ENCODE data around the gene SCN5A. TPM values are rescaled to one million over a fixed set of nuclear protein-coding genes. Genes with fewer than 3 reads are reported as not detected.

Gene SCN5A
- total RNA-seq, 2 experiments from 2014 or later, result 0.10 TPM; not detected in 1

- H3K27me3 Mint-ChIP-seq, result peaks cover 8% of the 10 kb centered on the region
- H3K36me3 Mint-ChIP-seq (ENCODE audit: low read depth), result no peaks in the 10 kb centered on the region
- no peak for DNase-seq
- H3K4me3 Mint-ChIP-seq, result no peak overlapping the region
- POLR2A ChIA-PET, result no interaction called here
- H3K27ac Mint-ChIP-seq, result no peak overlapping the region
- no peaks in the 10 kb centered on the region for H3K4me1 Mint-ChIP-seq
- CTCF ChIA-PET, result no interaction called here
- H3K9me3 Mint-ChIP-seq, result no peaks in the 10 kb centered on the region
Observed at GRCh38 chr3:38600551-38600950, 48.9 kb downstream of the SCN5A start.

GRCh38 chr3:38599886-38600285 lies 49.6 kb downstream of the SCN5A start:
- Mint-ChIP-seq H3K27me3 (peaks cover 14% of the 10 kb centered on the region), H3K4me1 (no peaks in the 10 kb centered on the region), H3K27ac (no peak overlapping the region), H3K36me3 (ENCODE audit: low read depth) (no peaks in the 10 kb centered on the region), H3K9me3 (no peaks in the 10 kb centered on the region), H3K4me3 (no peak overlapping the region)
- no peak for DNase-seq
- CTCF ChIA-PET, result no interaction called here
- POLR2A ChIA-PET, result no interaction called here

GRCh38 chr3:38598791-38599190 lies 50.7 kb downstream of the SCN5A start:
- no peaks in the 10 kb centered on the region for H3K36me3 Mint-ChIP-seq (ENCODE audit: low read depth)
- CTCF ChIA-PET, result no interaction called here
- no peak overlapping the region for H3K4me3 Mint-ChIP-seq
- no peaks in the 10 kb centered on the region for H3K4me1 Mint-ChIP-seq
- no peaks in the 10 kb centered on the region for H3K9me3 Mint-ChIP-seq
- no peak for DNase-seq
- H3K27ac Mint-ChIP-seq, result no peak overlapping the region
- POLR2A ChIA-PET, result no interaction called here
- peaks cover 20% of the 10 kb centered on the region for H3K27me3 Mint-ChIP-seq

DNA sequence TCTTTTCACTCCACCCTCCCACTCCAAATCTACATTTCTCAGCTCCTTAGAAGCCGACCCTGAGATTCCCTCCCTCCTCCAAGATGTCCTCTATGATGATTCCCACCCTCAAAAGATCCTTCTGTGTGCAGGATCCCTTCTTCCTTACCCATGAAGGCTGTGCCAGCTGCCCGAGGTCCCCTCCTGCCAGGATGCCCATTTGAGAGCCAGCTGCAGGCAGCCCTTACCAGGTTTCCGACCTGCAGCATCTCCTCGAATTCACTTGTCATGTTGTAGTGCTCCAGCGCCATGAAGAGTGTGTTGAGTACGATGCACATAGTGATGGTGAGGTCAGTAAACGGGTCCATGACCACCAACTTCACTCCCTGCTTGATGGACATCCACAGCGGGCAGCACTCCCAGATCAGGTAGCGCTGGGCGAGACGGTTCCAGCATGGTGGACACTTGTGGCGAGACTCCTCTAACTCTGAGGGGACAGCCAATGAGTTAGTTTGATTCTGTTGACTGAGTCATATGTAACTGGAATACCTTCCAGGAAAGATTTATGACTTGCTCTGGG lies 51.9 kb downstream of the SCN5A start:
- ChIA-PET CTCF (interaction anchor here (1.9 kb wide), 1 partner anchor 58 kb away, joined by 4 read pairs; no protein-coding TSS in a partner anchor), POLR2A (no interaction called here)
- DNase-seq, result no peak
- Mint-ChIP-seq H3K9me3 (no peaks in the 10 kb centered on the region), H3K4me1 (no peaks in the 10 kb centered on the region), H3K27me3 (peaks cover 23% of the 10 kb centered on the region), H3K36me3 (ENCODE audit: low read depth) (no peaks in the 10 kb centered on the region), H3K4me3 (no peak overlapping the region), H3K27ac (no peak overlapping the region)

DNA sequence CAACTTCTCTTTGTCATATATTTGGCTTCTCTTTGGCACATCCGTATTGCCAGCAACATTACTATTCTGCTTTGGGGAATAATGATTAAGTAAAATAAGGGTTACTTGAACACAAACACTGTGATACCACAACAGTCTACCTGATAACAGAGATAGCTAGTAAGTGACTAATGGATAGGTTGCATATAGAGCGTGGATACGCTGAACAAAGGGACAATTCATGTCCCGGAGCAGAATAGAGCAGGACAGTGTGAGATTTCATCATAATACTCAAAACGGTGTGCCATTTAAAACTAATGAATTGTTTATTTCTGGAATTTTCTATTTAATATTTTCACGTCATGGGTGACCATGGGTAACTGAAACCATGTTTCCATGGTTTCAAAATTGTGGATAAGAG lies 54.1 kb downstream of the SCN5A start:
- Mint-ChIP-seq H3K4me1 (no peaks in the 10 kb centered on the region), H3K4me3 (no peak overlapping the region), H3K9me3 (no peaks in the 10 kb centered on the region), H3K27me3 (peaks cover 26% of the 10 kb centered on the region), H3K27ac (no peak overlapping the region), H3K36me3 (ENCODE audit: low read depth) (no peaks in the 10 kb centered on the region)
- CTCF ChIA-PET, result interaction anchor here (1.1 to 1.9 kb wide), 2 partner anchors 56 to 60 kb away, joined by 3 to 4 read pairs; no protein-coding TSS in a partner anchor
- no peak for DNase-seq
- POLR2A ChIA-PET, result no interaction called here

- H3K4me3 Mint-ChIP-seq, result no peak overlapping the region
- no peaks in the 10 kb centered on the region for H3K4me1 Mint-ChIP-seq
- no peak overlapping the region for H3K27ac Mint-ChIP-seq
- DNase-seq, result peak; percentile 3
- H3K27me3 Mint-ChIP-seq, result peaks cover 20% of the 10 kb centered on the region
- ChIA-PET POLR2A (no interaction called here), CTCF (no interaction called here)
- no peaks in the 10 kb centered on the region for H3K36me3 Mint-ChIP-seq (ENCODE audit: low read depth)
- no peaks in the 10 kb centered on the region for H3K9me3 Mint-ChIP-seq
Observed at GRCh38 chr3:38590521-38590920, 59.0 kb downstream of the SCN5A start.

- no peaks in the 10 kb centered on the region for H3K4me1 Mint-ChIP-seq
- no peaks in the 10 kb centered on the region for H3K36me3 Mint-ChIP-seq (ENCODE audit: low read depth)
- H3K27me3 Mint-ChIP-seq, result peaks cover 9% of the 10 kb centered on the region
- DNase-seq, result peak; percentile 6
- no peaks in the 10 kb centered on the region for H3K9me3 Mint-ChIP-seq
- ChIA-PET CTCF (no interaction called here), POLR2A (no interaction called here)
- no peak overlapping the region for H3K27ac Mint-ChIP-seq
- H3K4me3 Mint-ChIP-seq, result no peak overlapping the region
Observed at GRCh38 chr3:38588995-38589937, 60.2 kb downstream of the SCN5A start.

GRCh38 chr3:38588371-38588971 lies 61.0 kb downstream of the SCN5A start:
- peak; percentile 8 for DNase-seq

DNA sequence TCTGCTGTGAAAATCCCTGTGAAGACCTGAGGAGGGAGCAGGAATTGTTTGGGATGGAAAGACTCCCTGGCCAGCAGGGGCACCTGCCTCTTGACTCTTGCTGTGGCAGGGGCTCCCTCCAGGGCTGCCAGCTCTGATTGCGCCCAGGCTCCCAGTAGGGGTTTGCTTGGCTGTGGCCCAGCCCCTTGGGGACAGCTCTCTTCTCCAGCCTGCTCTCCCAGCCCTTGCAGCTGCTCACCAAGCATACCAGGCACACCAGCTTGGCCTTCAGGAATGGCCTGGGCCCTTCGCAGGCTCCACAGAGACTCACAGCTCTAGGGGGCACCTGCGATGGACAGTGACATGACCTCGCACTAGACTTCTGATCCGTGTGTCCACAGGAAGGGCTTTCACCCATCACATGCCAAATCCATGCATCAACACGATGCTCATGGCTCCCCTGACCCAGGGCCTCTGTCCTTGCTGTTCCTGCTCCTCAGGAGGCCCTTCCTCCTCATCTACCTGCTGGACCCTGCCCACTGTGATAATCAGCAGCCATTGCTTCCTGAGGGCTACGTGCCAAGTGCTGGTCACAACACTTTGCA lies 61.8 kb downstream of the SCN5A start:
- ChIA-PET POLR2A (no interaction called here), CTCF (no interaction called here)
- Mint-ChIP-seq H3K9me3 (no peaks in the 10 kb centered on the region), H3K27me3 (peaks cover 5% of the 10 kb centered on the region), H3K4me1 (no peaks in the 10 kb centered on the region), H3K4me3 (no peak overlapping the region), H3K27ac (no peak overlapping the region), H3K36me3 (ENCODE audit: low read depth) (no peaks in the 10 kb centered on the region)
- peak; percentile 11 for DNase-seq

More at GRCh38 chr3:38588371-38588971, 61.0 kb downstream of the SCN5A start:
- CTCF ChIA-PET, result no interaction called here
- no peaks in the 10 kb centered on the region for H3K36me3 Mint-ChIP-seq (ENCODE audit: low read depth)
- POLR2A ChIA-PET, result no interaction called here
- H3K4me1 Mint-ChIP-seq, result no peaks in the 10 kb centered on the region
- H3K9me3 Mint-ChIP-seq, result no peaks in the 10 kb centered on the region
- peaks cover 5% of the 10 kb centered on the region for H3K27me3 Mint-ChIP-seq
- H3K27ac Mint-ChIP-seq, result no peak overlapping the region
- no peak overlapping the region for H3K4me3 Mint-ChIP-seq

GRCh38 chr3:38586546-38587520 lies 62.7 kb downstream of the SCN5A start:
- Mint-ChIP-seq H3K36me3 (ENCODE audit: low read depth) (no peaks in the 10 kb centered on the region), H3K27me3 (peaks cover 2% of the 10 kb centered on the region), H3K9me3 (no peaks in the 10 kb centered on the region), H3K4me1 (no peaks in the 10 kb centered on the region), H3K27ac (no peak overlapping the region), H3K4me3 (no peak overlapping the region)
- POLR2A ChIA-PET, result no interaction called here
- CTCF ChIA-PET, result no interaction called here
- DNase-seq, result peak; percentile 11

DNA sequence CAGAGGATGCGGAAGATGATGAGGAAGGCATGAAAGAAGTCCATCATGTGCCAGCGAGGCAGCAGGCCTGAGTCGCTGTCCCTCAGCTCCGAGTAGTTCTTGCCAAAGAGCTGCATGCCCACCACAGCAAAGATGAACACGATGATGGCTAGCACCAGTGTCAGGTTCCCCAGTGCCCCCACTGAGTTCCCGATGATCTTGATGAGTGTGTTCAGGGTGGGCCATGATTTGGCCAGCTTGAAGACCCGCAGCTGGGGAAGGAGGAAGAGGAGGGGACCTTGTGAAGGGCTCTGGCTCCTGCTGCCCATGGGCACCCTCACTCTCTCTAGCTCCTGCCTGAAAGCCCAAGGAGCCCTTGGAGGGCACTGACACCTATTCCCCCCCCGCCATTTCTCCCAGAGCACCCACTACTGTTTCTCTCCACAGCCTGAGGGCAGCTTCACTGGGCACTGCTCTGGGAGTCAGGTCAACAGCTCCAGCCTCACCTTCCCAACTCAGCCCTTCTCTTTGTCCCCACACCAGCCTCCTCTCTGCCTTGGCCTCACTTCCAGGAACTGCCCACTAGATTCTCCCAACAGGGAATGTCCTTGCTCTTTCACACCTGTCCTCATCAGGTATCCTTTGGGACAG lies 63.6 kb downstream of the SCN5A start:
- Mint-ChIP-seq H3K27ac (no peak overlapping the region), H3K4me1 (no peaks in the 10 kb centered on the region), H3K4me3 (no peak overlapping the region), H3K9me3 (no peaks in the 10 kb centered on the region), H3K27me3 (peaks cover 2% of the 10 kb centered on the region), H3K36me3 (ENCODE audit: low read depth) (no peaks in the 10 kb centered on the region)
- peak; percentile 11 for DNase-seq
- POLR2A ChIA-PET, result no interaction called here
- CTCF ChIA-PET, result no interaction called here

GRCh38 chr3:38583688-38584087 lies 65.8 kb downstream of the SCN5A start:
- Mint-ChIP-seq H3K4me3 (no peak overlapping the region), H3K9me3 (no peaks in the 10 kb centered on the region), H3K27me3 (no peaks in the 10 kb centered on the region), H3K4me1 (no peaks in the 10 kb centered on the region), H3K27ac (no peak overlapping the region), H3K36me3 (ENCODE audit: low read depth) (no peaks in the 10 kb centered on the region)
- ChIA-PET CTCF (no interaction called here), POLR2A (no interaction called here)
- DNase-seq, result peak; percentile 5
